ACC112 (cell line): ENCODE measurements around the gene ZMIZ1.

Experiments used
- H2AFZ ChIP-seq: fragments of 200-600 bp; sonication (generic); one replicate; pipeline ENCODE4 v1.6.0; 2017; ENCODE audit warnings: antibody characterized with exemption, low read length; ENCODE audit not compliant: unreplicated experiment
- H3K27ac ChIP-seq: fragments of 200-600 bp; sonication (generic); 2 replicates; pipeline ENCODE4 v1.5.1; 2014; ENCODE audit warnings: low read depth, mild to moderate bottlenecking, antibody characterized with exemption, low read length, moderate library complexity
- H3K27me3 ChIP-seq: fragments of 200-600 bp; sonication (generic); 2 replicates; pipeline ENCODE4 v1.6.1; 2014; ENCODE audit warnings: mild to moderate bottlenecking, antibody characterized with exemption, low read length, moderate library complexity, mixed read lengths; ENCODE audit not compliant: insufficient read depth
- H3K36me3 ChIP-seq: fragments of 200-600 bp; sonication (generic); 2 replicates; pipeline ENCODE4 v1.6.1; 2016; ENCODE audit warnings: mild to moderate bottlenecking, antibody characterized with exemption, low read length, moderate library complexity, mixed read lengths; ENCODE audit not compliant: insufficient read depth
- H3K4me1 ChIP-seq: fragments of 200-600 bp; sonication (generic); one replicate; pipeline ENCODE4 v1.6.1; 2016; ENCODE audit warnings: low read length, mixed read lengths; ENCODE audit not compliant: insufficient read depth, unreplicated experiment, control insufficient read depth
- H3K4me3 ChIP-seq: fragments of 200-600 bp; sonication (generic); 2 replicates; pipeline ENCODE4 v1.5.1; 2014; ENCODE audit warnings: mild to moderate bottlenecking, low read depth, low read length
- H3K79me2 ChIP-seq: fragments of 200-600 bp; sonication (generic); one replicate; pipeline ENCODE4 v1.6.0; 2016; ENCODE audit warnings: low read length; ENCODE audit not compliant: control insufficient read depth, unreplicated experiment, insufficient read depth

The ZMIZ1 gene

GRCh38 chr10:79068562-79069324 lies at the start of gene ZMIZ1:
TSS of gene ZMIZ1 (plus strand) at chr10:79068966. CDS start at chr10:79201633, 132,667 bp downstream.
- Histone ChIP-seq H3K36me3 (no peaks in the 10 kb centered on the region), H3K27ac (peak within 1 kb of the TSS; percentile 74), H3K4me1 (peaks cover 22% of the 10 kb centered on the region), H3K79me2 (peaks cover 41% of the 10 kb centered on the region), H2AFZ (peak within 1 kb of the TSS; percentile 31), H3K4me3 (peak within 1 kb of the TSS; percentile 98), H3K27me3 (no peaks in the 10 kb centered on the region)

GRCh38 chr10:79019441-79020014 lies 49.2 kb upstream of the ZMIZ1 start:
- H3K27ac ChIP-seq, result no peak overlapping the region
- no peaks in the 10 kb centered on the region for H3K36me3 ChIP-seq
- H3K4me3 ChIP-seq, result no peak overlapping the region
- no peaks in the 10 kb centered on the region for H3K27me3 ChIP-seq
- no peaks in the 10 kb centered on the region for H3K79me2 ChIP-seq
- no peaks in the 10 kb centered on the region for H3K4me1 ChIP-seq
- no peak overlapping the region for H2AFZ ChIP-seq

- Histone ChIP-seq H2AFZ (no peak overlapping the region), H3K4me3 (no peak overlapping the region), H3K4me1 (no peaks in the 10 kb centered on the region), H3K79me2 (no peaks in the 10 kb centered on the region), H3K27ac (no peak overlapping the region), H3K36me3 (no peaks in the 10 kb centered on the region), H3K27me3 (no peaks in the 10 kb centered on the region)
Observed at GRCh38 chr10:79020015-79020491, 48.7 kb upstream of the ZMIZ1 start.

GRCh38 chr10:79020605-79021004 lies 48.2 kb upstream of the ZMIZ1 start:
- no peaks in the 10 kb centered on the region for H3K27me3 ChIP-seq

GRCh38 chr10:79021331-79021907 lies 47.3 kb upstream of the ZMIZ1 start:
- H3K27ac ChIP-seq, result no peak overlapping the region
- no peaks in the 10 kb centered on the region for H3K36me3 ChIP-seq
- no peak overlapping the region for H2AFZ ChIP-seq
- no peak overlapping the region for H3K4me3 ChIP-seq
- H3K4me1 ChIP-seq, result no peaks in the 10 kb centered on the region
- H3K27me3 ChIP-seq, result no peaks in the 10 kb centered on the region
- H3K79me2 ChIP-seq, result no peaks in the 10 kb centered on the region

More at GRCh38 chr10:79020605-79021004, 48.2 kb upstream of the ZMIZ1 start:
- Histone ChIP-seq H3K4me1 (no peaks in the 10 kb centered on the region), H3K4me3 (no peak overlapping the region), H2AFZ (no peak overlapping the region), H3K27ac (no peak overlapping the region), H3K36me3 (no peaks in the 10 kb centered on the region), H3K79me2 (no peaks in the 10 kb centered on the region)

- Histone ChIP-seq H3K27ac (no peak overlapping the region), H3K4me1 (no peaks in the 10 kb centered on the region), H3K27me3 (no peaks in the 10 kb centered on the region), H3K36me3 (no peaks in the 10 kb centered on the region), H3K4me3 (no peak overlapping the region), H2AFZ (no peak overlapping the region), H3K79me2 (no peaks in the 10 kb centered on the region)
Observed at GRCh38 chr10:79021948-79022499, 46.7 kb upstream of the ZMIZ1 start.

- H3K79me2 ChIP-seq, result no peaks in the 10 kb centered on the region
- no peak overlapping the region for H3K4me3 ChIP-seq
- H3K36me3 ChIP-seq, result no peaks in the 10 kb centered on the region
- H2AFZ ChIP-seq, result no peak overlapping the region
- H3K27ac ChIP-seq, result no peak overlapping the region
- no peaks in the 10 kb centered on the region for H3K27me3 ChIP-seq
- H3K4me1 ChIP-seq, result no peaks in the 10 kb centered on the region
Observed at GRCh38 chr10:79022565-79023230, 46.1 kb upstream of the ZMIZ1 start.

- Histone ChIP-seq H3K36me3 (no peaks in the 10 kb centered on the region), H3K4me1 (no peaks in the 10 kb centered on the region), H3K79me2 (no peaks in the 10 kb centered on the region), H2AFZ (no peak overlapping the region), H3K27ac (no peak overlapping the region), H3K4me3 (no peak overlapping the region), H3K27me3 (no peaks in the 10 kb centered on the region)
Observed at GRCh38 chr10:79023240-79024162, 45.3 kb upstream of the ZMIZ1 start.

GRCh38 chr10:79024296-79024695 lies 44.5 kb upstream of the ZMIZ1 start:
- Histone ChIP-seq H3K36me3 (no peaks in the 10 kb centered on the region), H3K27me3 (no peaks in the 10 kb centered on the region), H2AFZ (no peak overlapping the region), H3K4me1 (no peaks in the 10 kb centered on the region), H3K4me3 (no peak overlapping the region), H3K27ac (no peak overlapping the region), H3K79me2 (no peaks in the 10 kb centered on the region)
